Measurements from ENCODE around the gene OR10A5.
"Not testable (repeated sequence)": the region's sequence is repeated elsewhere in the genome, so short reads cannot be mapped to it uniquely, and the experiment has no call there.

The OR10A5 gene

GRCh38 chr11:6876325-6876724, 30.8 kb downstream of the OR10A5 start, which contains the start of gene OR10A4:
Gene OR10A4 (plus strand): TSS chr11:6876625. CDS start chr11:6876648, 23 bp downstream.
- no peak for DNase-seq

- no peak for DNase-seq
Observed at GRCh38 chr11:6876914-6877313, 31.4 kb downstream of the OR10A5 start.

- DNase-seq: no peak
Observed at GRCh38 chr11:6882751-6883150, 37.3 kb downstream of the OR10A5 start.

GRCh38 chr11:6887711-6888110, 42.2 kb downstream of the OR10A5 start:
- not testable (repeated sequence) for DNase-seq

- DNase-seq: no peak
Observed at GRCh38 chr11:6888830-6889229, 43.3 kb downstream of the OR10A5 start.

GRCh38 chr11:6889835-6890234, 44.4 kb downstream of the OR10A5 start:
- DNase-seq: no peak

GRCh38 chr11:6892400-6892799, 46.9 kb downstream of the OR10A5 start, which contains the start of gene OR2D2:
Gene OR2D2 (minus strand): TSS chr11:6892500. CDS start chr11:6892500, 0 bp downstream.
- no peak for DNase-seq

GRCh38 chr11:6894097-6894496, 48.6 kb downstream of the OR10A5 start:
- DNase-seq: no peak

GRCh38 chr11:6895010-6895409, 49.5 kb downstream of the OR10A5 start:
- no peak for DNase-seq

Data from midbrain (tissue), 1 donor.